K562 (cell line): ENCODE data around the gene INO80C. TPM values are rescaled to one million over a fixed set of nuclear protein-coding genes. Genes with fewer than 3 reads are reported as not detected.

Experiments
- ATF3 ChIP-seq, 2 experiments: fragments of 450-650 bp in 1 of 2; sonication (generic) in 1 of 2; formaldehyde crosslinking in 1 of 2; IDR thresholded peaks in 1 of 2; conservative IDR thresholded peaks in 1 of 2; 2 replicates each; pipeline versions ENCODE4 v1.6.1 to v1.8.1; 2016 to 2023; ENCODE audit warnings: mild to moderate bottlenecking in 2 of 2, moderate library complexity in 2 of 2, inconsistent platforms in 1 of 2, missing genetic modification reagents in 1 of 2
- BDP1 ChIP-seq: IDR thresholded peaks from 3 replicates; pipeline ENCODE4 v1.6.1; 2011; ENCODE audit not compliant: insufficient read length, insufficient read depth
- CBFA2T2 ChIP-seq: fragments of 450-650 bp; conservative IDR thresholded peaks from 2 replicates; pipeline ENCODE4 v1.6.1; 2017; ENCODE audit warnings: mild to moderate bottlenecking
- FOXA1 ChIP-seq: fragments of 450-650 bp; IDR thresholded peaks from 2 replicates; pipeline ENCODE4 v1.6.1; 2016; ENCODE audit warnings: mild to moderate bottlenecking, borderline replicate concordance
- GABPB2 ChIP-seq: fragments of 250-450 bp; sonication (Bioruptor Pico); conservative IDR thresholded peaks from 2 replicates; pipeline ENCODE4 v1.5.1; 2021; ENCODE audit warnings: mild to moderate bottlenecking
- KLF1 ChIP-seq: fragments of 450-650 bp; IDR thresholded peaks from 2 replicates; pipeline ENCODE4 v1.6.1; 2016; ENCODE audit warnings: missing genetic modification characterization, missing compliant biosample characterization
- KLF16 ChIP-seq: IDR thresholded peaks from 2 replicates; pipeline ENCODE4 v1.6.1; 2016; ENCODE audit warnings: antibody characterized with exemption
- PCBP2 ChIP-seq: fragments of 200-400 bp; formaldehyde crosslinking; IDR thresholded peaks from 2 replicates; pipeline ENCODE4 v1.6.1; 2018; ENCODE audit warnings: low read length, low read depth, mild to moderate bottlenecking, moderate library complexity; ENCODE audit not compliant: poor library complexity, severe bottlenecking
- PTBP1 ChIP-seq: fragments of 200-400 bp; formaldehyde crosslinking; IDR thresholded peaks from 2 replicates; pipeline ENCODE4 v1.6.1; 2017; ENCODE audit warnings: low read depth, low read length
- SMAD1 ChIP-seq: fragments of 150-350 bp; IDR thresholded peaks from 2 replicates; pipeline ENCODE4 v1.6.1; 2014; ENCODE audit warnings: low read length, low read depth; ENCODE audit not compliant: partially characterized antibody
- TBL1XR1 ChIP-seq, 2 experiments: IDR thresholded peaks; 2 replicates each; pipeline ENCODE4 v1.6.1; 2012; ENCODE audit warnings: improper control_type of control experiment in 2 of 2, low read length in 2 of 2, mild to moderate bottlenecking in 1 of 2
- ZBED1 ChIP-seq: IDR thresholded peaks from 2 replicates; pipeline ENCODE4 v1.6.1; 2014
- ZKSCAN1 ChIP-seq: fragments of 150-350 bp; IDR thresholded peaks from 2 replicates; pipeline ENCODE4 v1.6.1; 2016; ENCODE audit warnings: low read depth, low read length
- ZNF512 ChIP-seq: IDR thresholded peaks from 2 replicates; pipeline ENCODE4 v1.6.1; 2016; ENCODE audit warnings: missing genetic modification characterization, missing compliant biosample characterization
- ZNF76 ChIP-seq: fragments of 250-450 bp; sonication (Bioruptor Pico); IDR thresholded peaks from 2 replicates; pipeline ENCODE4 v1.4.0; 2020; ENCODE audit warnings: mild to moderate bottlenecking, moderate library complexity, borderline replicate concordance
- polyA plus RNA-seq, 8 experiments: library from polyadenylated mRNA; depleted of rRNA in 4 of 8; stranded (reverse) in 5 of 8; unstranded in 3 of 8; fragments of >200 nt; fragmentation: Nextera tagmentation in 2 of 8; fragmentation: Illumina TruSeq in 1 of 8; extraction: Ambion mirVana in 2 of 8; extraction: Trizol in 1 of 8; gene quantifications; 2 replicates each; pipeline versions ENCODE4 v1.2.1 to v1.2.3, GENCODE V29; 2011 to 2014; ENCODE audit warnings: inconsistent platforms in 1 of 8, missing spikeins in 1 of 8
- total RNA-seq, 7 experiments: library from RNA; depleted of rRNA in 6 of 7; stranded (reverse); fragments of >200 nt in 6 of 7; fragmentation: Illumina TruSeq in 2 of 7; extraction: Trizol in 2 of 7; gene quantifications; 2 replicates each; pipeline versions ENCODE4 v1.2.1 to v1.2.3, GENCODE V29; 2011 to 2021; ENCODE audit warnings: low replicate concordance in 1 of 7
- TF ChIP-seq, protein P1 (sequence below): fragments of 150-350 bp; IDR thresholded peaks from 2 replicates; pipeline ENCODE4 v1.6.1; 2014; ENCODE audit warnings: low read depth, mild to moderate bottlenecking, low read length, borderline replicate concordance

The INO80C gene
- total and polyA plus RNA-seq, 9 of the 15 experiments (the other 6 are each of a cell fraction or from before 2014, with no cell fraction given): 14.3 to 53.3 (median 46.6) TPM

DNA sequence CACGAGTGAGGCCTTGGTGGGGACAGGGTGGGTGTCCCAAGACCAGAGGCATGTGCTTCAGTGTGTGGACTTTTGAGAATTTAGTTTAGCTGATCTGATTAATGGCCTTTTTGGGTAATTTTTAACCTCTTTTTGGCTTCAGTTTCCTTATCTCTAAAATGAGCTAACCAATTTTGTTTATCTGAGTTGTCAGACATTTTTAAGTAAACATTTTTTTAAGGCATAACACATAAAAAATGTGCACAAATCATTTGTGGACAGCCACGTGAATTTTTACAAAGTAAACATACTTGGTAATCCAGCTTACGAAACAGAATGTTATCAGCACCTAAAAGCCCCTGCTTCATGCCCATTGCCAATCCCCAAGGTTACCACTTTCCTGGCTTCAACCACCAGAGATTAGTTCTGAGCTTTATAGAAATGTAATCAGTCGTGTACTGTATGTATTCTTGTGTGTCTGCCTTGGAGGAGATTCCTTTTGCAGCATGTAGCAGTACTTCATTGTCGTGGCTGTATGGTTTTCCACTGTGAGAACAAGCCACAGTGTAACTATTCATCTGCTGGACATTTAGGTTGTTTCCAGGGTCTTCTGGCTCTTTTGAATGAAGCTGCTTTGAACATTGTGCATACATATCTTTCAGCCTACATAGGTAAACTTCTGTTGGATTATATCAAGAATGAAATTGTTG is 8.4 kb upstream of the INO80C start (continued):
- TF ChIP-seq, protein P1, sequence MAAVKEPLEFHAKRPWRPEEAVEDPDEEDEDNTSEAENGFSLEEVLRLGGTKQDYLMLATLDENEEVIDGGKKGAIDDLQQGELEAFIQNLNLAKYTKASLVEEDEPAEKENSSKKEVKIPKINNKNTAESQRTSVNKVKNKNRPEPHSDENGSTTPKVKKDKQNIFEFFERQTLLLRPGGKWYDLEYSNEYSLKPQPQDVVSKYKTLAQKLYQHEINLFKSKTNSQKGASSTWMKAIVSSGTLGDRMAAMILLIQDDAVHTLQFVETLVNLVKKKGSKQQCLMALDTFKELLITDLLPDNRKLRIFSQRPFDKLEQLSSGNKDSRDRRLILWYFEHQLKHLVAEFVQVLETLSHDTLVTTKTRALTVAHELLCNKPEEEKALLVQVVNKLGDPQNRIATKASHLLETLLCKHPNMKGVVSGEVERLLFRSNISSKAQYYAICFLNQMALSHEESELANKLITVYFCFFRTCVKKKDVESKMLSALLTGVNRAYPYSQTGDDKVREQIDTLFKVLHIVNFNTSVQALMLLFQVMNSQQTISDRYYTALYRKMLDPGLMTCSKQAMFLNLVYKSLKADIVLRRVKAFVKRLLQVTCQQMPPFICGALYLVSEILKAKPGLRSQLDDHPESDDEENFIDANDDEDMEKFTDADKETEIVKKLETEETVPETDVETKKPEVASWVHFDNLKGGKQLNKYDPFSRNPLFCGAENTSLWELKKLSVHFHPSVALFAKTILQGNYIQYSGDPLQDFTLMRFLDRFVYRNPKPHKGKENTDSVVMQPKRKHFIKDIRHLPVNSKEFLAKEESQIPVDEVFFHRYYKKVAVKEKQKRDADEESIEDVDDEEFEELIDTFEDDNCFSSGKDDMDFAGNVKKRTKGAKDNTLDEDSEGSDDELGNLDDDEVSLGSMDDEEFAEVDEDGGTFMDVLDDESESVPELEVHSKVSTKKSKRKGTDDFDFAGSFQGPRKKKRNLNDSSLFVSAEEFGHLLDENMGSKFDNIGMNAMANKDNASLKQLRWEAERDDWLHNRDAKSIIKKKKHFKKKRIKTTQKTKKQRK: no peak
- TF ChIP-seq KLF1 (tag) (no peak), GABPB2 (CRISPR knock-in tag) (no peak), PCBP2 (no peak), CBFA2T2 (peak; percentile 46), ZNF512 (no peak), BDP1 (no peak), FOXA1 (peak; percentile 61; the same call in 1 of the 2 replicates), KLF16 (no peak), SMAD1 (no peak), PTBP1 (no peak), ZNF76 (CRISPR knock-in tag) (no peak), ZBED1 (no peak), ATF3 (IDR thresholded peaks at IDR 0.05) (no peak), ATF3 (CRISPR knock-in tag; conservative IDR thresholded peaks at IDR 0.05) (no peak), TBL1XR1 (IDR thresholded peaks at IDR 0.05; ENCODE audit: low read length in 2 of 2) (peak in 1 of 2 experiments; percentile 25; a peak in 1 of 4 replicates), ZKSCAN1 (no peak)
